Right cardiac atrium (tissue), 5 donors: ENCODE results near the gene INCENP. TPM values are rescaled to one million over a fixed set of nuclear protein-coding genes. Genes with fewer than 3 reads are reported as not detected.
A peak's percentile ranks its signal among the peaks of the same experiment; 100 is the strongest.

Source experiments
- ATAC-seq, 2 donors: fragments of 200-7000 bp; cut with Tn5 transposase; one replicate each; pipeline versions ENCODE4 v1.8.0 to v1.9.1; 2020; ENCODE audit warnings: moderate library complexity in 2 of 2, mild to moderate bottlenecking in 1 of 2
- DNase-seq, 3 donors: peaks; one replicate each; pipeline ENCODE4 v3.0.0-alpha.2; 2020
- H3K27ac ChIP-seq: one replicate; pipeline ENCODE4 v1.5.1; 2013; ENCODE audit warnings: mild to moderate bottlenecking, low read length, control low read depth, moderate library complexity
- H3K27me3 ChIP-seq: one replicate; pipeline ENCODE4 v1.6.1; 2013; ENCODE audit not compliant: control insufficient read depth, insufficient read depth
- H3K4me1 ChIP-seq: one replicate; pipeline ENCODE4 v1.6.1; 2013; ENCODE audit warnings: low read length; ENCODE audit not compliant: control insufficient read depth, insufficient read depth
- H3K4me3 ChIP-seq: one replicate; pipeline ENCODE4 v1.5.1; 2013; ENCODE audit warnings: low read length, control low read depth
- H3K9me3 ChIP-seq: one replicate; pipeline ENCODE4 v1.6.1; 2013; ENCODE audit warnings: low read length; ENCODE audit not compliant: control insufficient read depth
- WGBS: extraction: QIAGEN DNeasy Blood & Tissue Kit; methylation state at CpG from one replicate; pipeline ENCODE4 v1.1.7; 2013; 5-methylcytosine and 5-hydroxymethylcytosine counted together
- intact Hi-C, 4 donors: fragments of 100-400 bp; cut with DNase I; formaldehyde crosslinking; loops; one replicate each; pipeline versions ENCODE4 v1.11.0 to v1.14.0; 2022 to 2023
- polyA plus RNA-seq: library from polyadenylated mRNA; stranded (reverse); fragments of 200-250 nt; gene quantifications from one replicate; pipeline ENCODE4 v1.2.3, GENCODE V29; 2013
- total RNA-seq, 4 donors: library from RNA; stranded (reverse); fragmentation: NEBNext Ultra II Directional; extraction: Animal tissue kit (Norgen Biotek cat#: 25700); gene quantifications; one replicate each; pipeline ENCODE4 v1.2.1, GENCODE V29; 2021
- donor health status: healthy with polysubstance abuse.
- donor health status: DM: no; HTN: yes; CAD: no.
- donor health status: DM: no; HTN: no; CAD: no.
- donor health status: DM: no; HTN: yes; CAD: no; lungs with severe emphysema.
- donor health status: DM: yes; HTN: yes; CAD: no.

INCENP gene
- total and polyA plus RNA-seq, 5 donors: 3.6 to 24.4 (median 17.9) TPM

DNA sequence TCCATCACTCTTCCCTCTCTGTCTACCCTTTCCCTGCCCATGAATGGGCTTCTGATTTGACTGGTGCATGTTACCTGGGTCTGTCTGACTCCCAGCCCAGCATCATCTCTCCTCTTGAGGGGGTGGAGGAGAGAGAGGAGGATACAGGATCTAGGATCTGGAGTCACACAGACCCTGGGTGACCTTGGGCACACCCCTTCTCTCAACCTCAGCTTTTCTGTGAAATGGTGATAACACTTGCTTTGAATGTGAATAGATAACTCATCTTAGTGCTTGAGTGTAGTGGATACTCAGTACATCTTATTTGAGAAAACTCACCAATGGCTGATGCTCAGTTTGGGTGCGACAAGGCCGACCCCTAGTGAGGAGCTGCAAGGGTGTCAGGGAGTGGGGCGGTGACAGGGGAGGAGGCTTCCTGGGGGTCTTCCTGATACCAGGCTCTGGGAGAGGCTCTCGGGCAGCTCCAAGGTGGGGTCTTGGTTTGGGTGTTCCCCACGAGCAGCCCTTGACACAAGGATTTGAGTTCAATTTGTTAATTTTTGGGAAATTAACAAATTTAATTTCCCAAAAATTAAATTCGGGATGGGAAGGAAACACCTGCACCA is 9.0 kb downstream of the INCENP start:
- H3K4me1 ChIP-seq: no peaks in the 10 kb centered on the region
- intact Hi-C loops: no loop called here
- no peak for ATAC-seq
- 84% methylated on average over 6 of the region's 6 CpGs for WGBS
- no peaks in the 10 kb centered on the region for H3K9me3 ChIP-seq
- H3K27ac ChIP-seq: no peak overlapping the region
- H3K27me3 ChIP-seq: no peaks in the 10 kb centered on the region
- no peak overlapping the region for H3K4me3 ChIP-seq
- DNase-seq: no peak

GRCh38 chr11:62133328-62134065 is 9.7 kb downstream of the INCENP start:
- ATAC-seq: peak; percentile 16 to 34
- Histone ChIP-seq H3K4me1 (no peaks in the 10 kb centered on the region), H3K4me3 (no peak overlapping the region), H3K9me3 (no peaks in the 10 kb centered on the region), H3K27me3 (no peaks in the 10 kb centered on the region), H3K27ac (no peak overlapping the region)
- WGBS: 87% methylated on average over 16 of the region's 16 CpGs
- intact Hi-C loops: no loop called here
- no peak for DNase-seq

- no peaks in the 10 kb centered on the region for H3K9me3 ChIP-seq
- ATAC-seq: no peak
- WGBS: 92% methylated on average over 7 of the region's 7 CpGs
- H3K4me1 ChIP-seq: no peaks in the 10 kb centered on the region
- H3K4me3 ChIP-seq: no peak overlapping the region
- no peak overlapping the region for H3K27ac ChIP-seq
- intact Hi-C loops: no loop called here
- no peaks in the 10 kb centered on the region for H3K27me3 ChIP-seq
- no peak for DNase-seq
Observed at GRCh38 chr11:62137276-62137861, 13.6 kb downstream of the INCENP start.

GRCh38 chr11:62137881-62138629 is 14.2 kb downstream of the INCENP start:
- H3K27me3 ChIP-seq: no peaks in the 10 kb centered on the region
- intact Hi-C loops: no loop called here
- 95% methylated on average over 14 of the region's 14 CpGs for WGBS
- H3K27ac ChIP-seq: no peak overlapping the region
- DNase-seq (no peak), ATAC-seq (no peak)
- no peaks in the 10 kb centered on the region for H3K9me3 ChIP-seq
- no peaks in the 10 kb centered on the region for H3K4me1 ChIP-seq
- no peak overlapping the region for H3K4me3 ChIP-seq

DNA sequence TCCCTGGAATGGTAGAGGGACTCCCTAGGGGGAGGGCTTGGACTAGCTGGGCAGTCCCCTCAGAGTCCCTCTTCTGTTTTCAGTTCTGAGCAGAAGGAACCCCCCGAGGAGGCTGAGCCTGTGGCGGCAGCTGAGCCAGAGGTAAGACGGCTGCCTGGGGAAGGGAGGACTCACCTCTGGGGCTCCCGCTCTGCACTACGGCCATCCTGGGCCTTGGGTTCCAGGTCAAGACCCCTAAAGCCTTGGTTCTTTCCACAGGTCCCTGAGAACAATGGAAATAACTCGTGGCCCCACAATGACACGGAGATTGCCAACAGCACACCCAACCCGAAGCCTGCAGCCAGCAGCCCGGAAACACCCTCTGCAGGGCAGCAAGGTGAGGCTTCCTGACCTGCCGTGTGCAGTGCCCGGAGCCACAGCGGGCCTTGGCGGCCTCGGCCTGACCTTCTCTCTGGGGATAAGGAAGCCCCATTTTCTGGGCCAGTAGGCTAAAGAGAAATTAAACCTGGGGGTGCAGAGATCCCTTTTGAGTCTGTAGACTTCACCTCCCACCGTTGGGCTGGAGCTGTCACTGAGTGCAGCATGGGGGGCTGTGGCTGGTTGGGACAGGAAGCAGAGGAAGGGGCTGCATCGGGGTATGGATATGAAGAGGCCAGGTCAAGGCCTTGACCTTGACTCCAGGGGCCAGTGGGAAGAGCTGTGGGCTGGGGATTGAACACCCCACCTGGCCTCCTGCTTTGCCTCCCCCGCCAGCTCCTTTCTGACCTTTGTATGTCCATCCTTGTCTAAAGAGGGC is 15.0 kb downstream of the INCENP start:
- ATAC-seq (no peak), DNase-seq (no peak)
- Histone ChIP-seq H3K27ac (no peak overlapping the region), H3K4me3 (no peak overlapping the region), H3K27me3 (no peaks in the 10 kb centered on the region), H3K9me3 (no peaks in the 10 kb centered on the region), H3K4me1 (no peaks in the 10 kb centered on the region)
- intact Hi-C loops: no loop called here
- WGBS: 93% methylated on average over 17 of the region's 17 CpGs

GRCh38 chr11:62139526-62140303 is 15.9 kb downstream of the INCENP start:
- WGBS: 88% methylated on average over 24 of the region's 24 CpGs
- DNase-seq: no peak
- H3K4me1 ChIP-seq: no peaks in the 10 kb centered on the region

GRCh38 chr11:62140304-62141110 is 16.7 kb downstream of the INCENP start:
- 95% methylated on average over 24 of the region's 24 CpGs for whole genome bisulfite sequencing
- no peak overlapping the region for H3K27ac ChIP-seq
- ATAC-seq (no peak), DNase-seq (peak in 1 of 3 donors; percentile 56)
- H3K4me3 ChIP-seq: no peak overlapping the region
- H3K9me3 ChIP-seq: no peaks in the 10 kb centered on the region
- H3K27me3 ChIP-seq: no peaks in the 10 kb centered on the region
- H3K4me1 ChIP-seq: no peaks in the 10 kb centered on the region
- intact Hi-C loops: no loop called here

More at GRCh38 chr11:62139526-62140303, 15.9 kb downstream of the INCENP start:
- no peak for ATAC-seq
- no peaks in the 10 kb centered on the region for H3K27me3 ChIP-seq
- H3K9me3 ChIP-seq: no peaks in the 10 kb centered on the region
- no peak overlapping the region for H3K27ac ChIP-seq
- no peak overlapping the region for H3K4me3 ChIP-seq
- intact Hi-C loops: no loop called here

DNA sequence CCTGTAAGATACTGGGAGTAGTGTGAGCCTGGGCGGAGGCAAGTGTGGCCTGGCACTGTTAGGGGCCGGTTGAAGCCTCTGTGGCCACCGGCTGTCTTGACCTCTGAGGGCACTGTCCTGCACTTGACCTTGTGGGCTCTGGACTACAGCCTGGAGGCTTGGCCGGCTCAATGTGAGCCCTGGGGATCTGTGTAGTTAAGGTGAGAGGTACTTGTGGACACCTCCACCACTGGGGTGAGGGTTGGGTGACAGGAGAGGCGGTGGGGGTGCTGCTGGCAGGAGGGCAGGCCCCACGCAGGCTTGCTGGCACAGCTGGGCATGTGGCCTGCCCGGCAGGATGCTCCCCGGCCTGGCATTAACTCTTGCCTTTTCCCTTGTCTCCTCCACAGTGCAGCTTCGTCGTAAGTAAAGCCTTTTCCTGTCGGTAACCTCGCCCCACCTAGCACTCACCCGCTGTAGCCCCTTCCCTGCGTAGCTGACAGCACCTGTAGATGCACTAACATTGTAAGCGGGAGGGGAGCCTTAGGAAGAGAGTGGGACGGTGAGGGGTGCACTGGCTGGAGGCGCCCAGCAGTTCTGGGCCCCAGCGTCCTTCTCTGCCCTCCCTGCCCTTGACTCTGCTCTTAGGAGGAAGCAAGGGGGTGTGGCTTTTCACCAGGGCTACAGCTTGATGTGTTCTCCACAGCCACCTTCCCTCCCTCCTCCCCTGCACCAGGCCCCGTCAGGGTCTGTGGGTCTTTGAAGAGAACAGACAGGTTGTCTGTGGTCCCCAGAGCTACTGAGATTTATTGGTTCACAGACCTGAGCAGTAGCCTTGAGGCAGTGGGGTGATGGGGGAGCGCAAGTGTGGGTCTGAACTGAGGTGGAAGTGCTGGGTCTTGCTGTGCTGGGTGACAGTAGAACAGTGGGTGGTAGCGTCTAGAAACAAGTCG is 17.6 kb downstream of the INCENP start:
- 76% methylated on average over 22 of the region's 22 CpGs for WGBS
- Histone ChIP-seq H3K27ac (no peak overlapping the region), H3K4me3 (no peak overlapping the region), H3K27me3 (no peaks in the 10 kb centered on the region), H3K9me3 (no peaks in the 10 kb centered on the region), H3K4me1 (no peaks in the 10 kb centered on the region)
- intact Hi-C loops: no loop called here
- DNase-seq: no peak
- ATAC-seq: peak in 1 of 2 donors; percentile 4

DNA sequence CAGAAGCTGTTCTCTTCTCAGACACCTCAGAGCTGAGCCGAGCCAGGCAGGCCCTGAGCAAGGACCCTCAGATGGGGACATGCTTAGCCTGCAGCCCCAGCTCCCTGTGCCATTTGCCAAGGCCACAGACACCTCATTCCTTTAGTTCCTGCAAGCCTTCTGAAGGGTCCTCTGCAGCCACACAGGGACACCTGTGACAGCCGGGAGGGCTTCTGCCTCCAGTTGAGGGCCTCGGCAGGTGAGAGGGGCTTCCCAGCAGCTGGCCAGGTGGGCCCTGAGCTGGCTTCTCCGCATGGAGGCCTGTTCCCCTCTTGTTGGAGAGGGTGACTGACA is 18.2 kb downstream of the INCENP start:
- H3K27me3 ChIP-seq: no peaks in the 10 kb centered on the region
- H3K4me1 ChIP-seq: no peaks in the 10 kb centered on the region
- no peak overlapping the region for H3K27ac ChIP-seq
- WGBS: 92% methylated on average over 4 of the region's 4 CpGs
- ATAC-seq (no peak), DNase-seq (no peak)
- intact Hi-C loops: no loop called here
- no peak overlapping the region for H3K4me3 ChIP-seq
- H3K9me3 ChIP-seq: no peaks in the 10 kb centered on the region
